WERI-Rb-1 (cell line): ENCODE data around the gene TRAPPC2L.

Source experiments
- DNase-seq: peaks from one replicate; pipeline ENCODE4 v3.0.0-alpha.2; 2020
- H3K27ac ChIP-seq: fragments of 250-450 bp; sonication (Bioruptor Pico); 2 replicates; pipeline ENCODE4 v1.5.1; 2020; ENCODE audit warnings: mild to moderate bottlenecking, moderate library complexity
- H3K27me3 ChIP-seq: fragments of 250-450 bp; sonication (Bioruptor Pico); 2 replicates; pipeline ENCODE4 v1.5.1; 2021; ENCODE audit warnings: mild to moderate bottlenecking, low read depth, moderate library complexity; ENCODE audit not compliant: insufficient read depth, severe bottlenecking
- H3K36me3 ChIP-seq: fragments of 250-450 bp; sonication (Bioruptor Pico); 2 replicates; pipeline ENCODE4 v1.5.1; 2020; ENCODE audit warnings: mild to moderate bottlenecking, moderate library complexity
- H3K4me3 ChIP-seq: 2 replicates; pipeline ENCODE4 v1.5.1; 2011; ENCODE audit warnings: low read depth, mild to moderate bottlenecking, control low read depth, low read length
- H3K9me3 ChIP-seq: fragments of 250-450 bp; sonication (Bioruptor Pico); 2 replicates; pipeline ENCODE4 v1.5.1; 2021; ENCODE audit warnings: mild to moderate bottlenecking, moderate library complexity; ENCODE audit not compliant: severe bottlenecking
- TF ChIP-seq, protein P1 (sequence below): IDR thresholded peaks from 2 replicates; pipeline ENCODE4 v1.5.1; 2011; ENCODE audit warnings: low read depth, mild to moderate bottlenecking, control low read depth, inconsistent platforms, low read length

The TRAPPC2L gene

GRCh38 chr16:88839745-88840599 lies 17.0 kb upstream of the TRAPPC2L start:
- H3K27me3 ChIP-seq: no peaks in the 10 kb centered on the region
- H3K27ac ChIP-seq: no peak overlapping the region
- H3K36me3 ChIP-seq: no peaks in the 10 kb centered on the region
- H3K4me3 ChIP-seq: no peak overlapping the region
- H3K9me3 ChIP-seq: no peaks in the 10 kb centered on the region
- DNase-seq: no peak
- TF ChIP-seq, protein P1, sequence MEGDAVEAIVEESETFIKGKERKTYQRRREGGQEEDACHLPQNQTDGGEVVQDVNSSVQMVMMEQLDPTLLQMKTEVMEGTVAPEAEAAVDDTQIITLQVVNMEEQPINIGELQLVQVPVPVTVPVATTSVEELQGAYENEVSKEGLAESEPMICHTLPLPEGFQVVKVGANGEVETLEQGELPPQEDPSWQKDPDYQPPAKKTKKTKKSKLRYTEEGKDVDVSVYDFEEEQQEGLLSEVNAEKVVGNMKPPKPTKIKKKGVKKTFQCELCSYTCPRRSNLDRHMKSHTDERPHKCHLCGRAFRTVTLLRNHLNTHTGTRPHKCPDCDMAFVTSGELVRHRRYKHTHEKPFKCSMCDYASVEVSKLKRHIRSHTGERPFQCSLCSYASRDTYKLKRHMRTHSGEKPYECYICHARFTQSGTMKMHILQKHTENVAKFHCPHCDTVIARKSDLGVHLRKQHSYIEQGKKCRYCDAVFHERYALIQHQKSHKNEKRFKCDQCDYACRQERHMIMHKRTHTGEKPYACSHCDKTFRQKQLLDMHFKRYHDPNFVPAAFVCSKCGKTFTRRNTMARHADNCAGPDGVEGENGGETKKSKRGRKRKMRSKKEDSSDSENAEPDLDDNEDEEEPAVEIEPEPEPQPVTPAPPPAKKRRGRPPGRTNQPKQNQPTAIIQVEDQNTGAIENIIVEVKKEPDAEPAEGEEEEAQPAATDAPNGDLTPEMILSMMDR: no peak

DNA sequence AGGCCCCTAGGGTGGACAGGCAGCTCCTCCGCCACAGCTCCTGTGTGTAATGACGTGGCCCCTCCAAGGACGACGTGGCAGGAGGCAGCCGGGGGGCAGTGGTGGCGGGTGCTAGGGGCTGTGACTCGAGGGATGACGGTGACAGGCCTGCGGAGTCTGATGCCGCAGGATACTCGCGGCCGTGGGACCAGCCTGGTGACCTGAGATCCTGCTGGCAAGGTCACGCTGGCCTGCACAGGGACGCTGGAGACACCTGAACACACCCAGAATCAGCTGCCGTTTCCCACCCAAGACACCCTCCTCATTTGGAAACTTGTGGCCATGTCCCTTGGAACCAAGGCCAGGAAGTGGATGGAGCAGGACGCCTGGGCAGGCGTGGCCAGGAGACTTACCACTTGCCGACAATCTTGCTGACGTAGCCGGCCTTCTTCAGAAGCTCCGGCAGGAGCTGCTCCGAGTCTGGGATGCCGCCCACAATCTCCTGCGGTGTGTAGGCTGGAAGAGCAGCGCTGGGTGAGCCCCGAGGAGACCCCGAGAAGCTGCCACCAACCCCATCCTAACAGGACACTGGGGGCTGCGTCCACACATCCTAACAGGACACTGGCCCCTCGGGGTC lies 16.2 kb upstream of the TRAPPC2L start:
- TF ChIP-seq, protein P1: no peak
- Histone ChIP-seq H3K9me3 (no peaks in the 10 kb centered on the region), H3K27me3 (no peaks in the 10 kb centered on the region), H3K36me3 (no peaks in the 10 kb centered on the region), H3K4me3 (no peak overlapping the region), H3K27ac (no peak overlapping the region)
- no peak for DNase-seq

DNA sequence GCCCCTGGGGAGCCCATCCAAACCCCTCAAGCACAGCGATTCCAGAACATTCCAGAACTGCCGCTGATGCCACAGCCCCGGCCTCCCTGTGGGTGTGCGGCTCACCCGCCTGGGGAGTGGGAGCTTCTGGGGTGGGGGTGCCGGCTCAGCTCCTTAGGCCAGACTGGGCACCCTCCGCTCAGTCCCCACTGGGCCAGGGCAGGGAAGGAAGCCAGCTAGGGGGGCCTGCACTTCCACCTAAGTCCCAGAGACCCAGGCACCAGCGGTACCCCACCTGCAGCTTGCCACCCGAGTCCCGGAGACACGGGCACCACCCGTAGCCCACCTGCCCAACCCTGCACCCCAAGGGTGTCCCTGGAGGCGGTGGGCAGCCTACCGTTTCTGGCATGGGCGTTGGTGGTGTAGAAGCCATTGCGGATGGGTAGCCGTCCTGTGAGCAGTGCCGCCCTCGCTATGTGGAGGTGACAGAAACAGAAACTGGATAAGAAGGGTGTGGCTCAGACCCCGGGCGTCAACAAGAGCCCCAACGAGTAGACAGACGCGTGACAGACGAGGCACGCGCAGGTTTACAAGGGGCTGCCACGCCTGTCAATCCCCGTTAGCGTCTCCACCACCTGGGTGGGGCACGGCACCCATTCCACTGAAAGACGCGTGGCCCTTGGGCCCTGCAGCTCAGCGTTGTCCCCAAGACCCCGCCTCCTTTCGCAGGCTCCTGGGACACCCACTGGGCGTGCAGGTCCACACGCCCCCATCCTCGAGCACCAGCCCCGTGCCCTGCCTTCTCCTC lies 15.2 kb upstream of the TRAPPC2L start:
- TF ChIP-seq, protein P1: no peak
- H3K4me3 ChIP-seq: no peak overlapping the region
- no peaks in the 10 kb centered on the region for H3K27me3 ChIP-seq
- H3K27ac ChIP-seq: no peak overlapping the region
- H3K36me3 ChIP-seq: no peaks in the 10 kb centered on the region
- no peaks in the 10 kb centered on the region for H3K9me3 ChIP-seq
- no peak for DNase-seq

DNA sequence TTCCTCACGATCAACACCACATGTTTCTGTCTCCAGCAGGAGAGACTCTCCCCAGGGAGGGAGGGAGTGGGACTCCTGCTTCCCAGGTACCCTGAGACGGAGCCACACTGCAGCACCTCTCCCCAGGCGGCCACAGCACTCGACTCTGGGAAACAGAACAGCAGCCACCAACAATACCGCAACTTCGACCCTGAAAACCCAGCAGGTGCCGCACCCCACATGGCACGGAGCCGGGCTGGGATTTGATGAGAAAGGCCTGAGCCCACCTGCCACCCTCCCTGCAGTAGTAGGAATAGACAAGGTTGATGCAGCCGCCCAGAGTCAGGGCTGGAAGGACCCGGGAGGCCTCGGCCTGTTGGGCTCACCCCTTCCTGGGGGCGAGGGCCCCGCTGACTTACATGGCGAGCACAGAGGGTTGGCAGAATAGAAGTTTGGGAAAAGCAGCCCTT lies 14.6 kb upstream of the TRAPPC2L start:
- Histone ChIP-seq H3K9me3 (no peaks in the 10 kb centered on the region), H3K27ac (no peak overlapping the region), H3K36me3 (no peaks in the 10 kb centered on the region), H3K27me3 (no peaks in the 10 kb centered on the region), H3K4me3 (no peak overlapping the region)
- TF ChIP-seq, protein P1: no peak
- no peak for DNase-seq

- H3K27me3 ChIP-seq: no peaks in the 10 kb centered on the region
- H3K27ac ChIP-seq: no peak overlapping the region
- no peak for DNase-seq
- TF ChIP-seq, protein P1: no peak
- H3K9me3 ChIP-seq: no peaks in the 10 kb centered on the region
- H3K4me3 ChIP-seq: no peak overlapping the region
- H3K36me3 ChIP-seq: no peaks in the 10 kb centered on the region
Measured at GRCh38 chr16:88842806-88843205, 14.1 kb upstream of the TRAPPC2L start.
